Cardiac fibroblast (primary cell): ENCODE measurements around the gene SMOC1.

Experiments
- DNase-seq, 2 donors: peaks; one replicate each; pipeline versions ENCODE4 v3.0.0 to v3.0.0-alpha.2; 2010; ENCODE audit warnings: low read depth in 2 of 2
- H3K4me3 ChIP-seq, 2 donors: replicated peaks in 1 of 2; 1 replicate in 1 of 2; 2 replicates in 1 of 2; pipeline ENCODE4 v1.5.1; 2011; ENCODE audit warnings: low read depth in 2 of 2, low read length in 2 of 2, mild to moderate bottlenecking in 2 of 2, moderate library complexity in 1 of 2
- CTCF ChIP-seq: IDR thresholded peaks from one replicate; pipeline ENCODE4 v1.5.1; 2011; ENCODE audit warnings: low read depth, mild to moderate bottlenecking, low read length, inconsistent platforms

The SMOC1 gene

GRCh38 chr14:69873877-69874780 lies 5.1 kb upstream of the SMOC1 start:
- peak; percentile 29 to 33 for DNase-seq
- no peak overlapping the region for H3K4me3 ChIP-seq
- TF ChIP-seq CTCF = no peak

- DNase-seq = no peak
- H3K4me3 ChIP-seq = no peak overlapping the region
- TF ChIP-seq CTCF = no peak
Observed at GRCh38 chr14:69876221-69876847, 2.9 kb upstream of the SMOC1 start.

- no peak for DNase-seq
- TF ChIP-seq CTCF = no peak
- H3K4me3 ChIP-seq = no peak overlapping the region
Observed at GRCh38 chr14:69876848-69877306, 2.3 kb upstream of the SMOC1 start.

GRCh38 chr14:69877492-69877891 lies 1.7 kb upstream of the SMOC1 start:
- no peak overlapping the region for H3K4me3 ChIP-seq
- peak; percentile 30 to 50 for DNase-seq
- peak; percentile 45 for TF ChIP-seq CTCF

GRCh38 chr14:69878251-69878650 lies 965 bp upstream of the SMOC1 start:
- no peak for TF ChIP-seq CTCF
- no peak for DNase-seq
- no peak overlapping the region for H3K4me3 ChIP-seq

- TF ChIP-seq CTCF = no peak
- DNase-seq = no peak
- H3K4me3 ChIP-seq = peak overlapping the region in 1 of 2 donors; percentile 22
Observed at GRCh38 chr14:69880044-69880487, 850 bp downstream of the SMOC1 start.
